SK-N-SH (cell line): ENCODE data around the gene CLASRP.

Experiments
- CHD2 ChIP-seq: fragments of 150-350 bp; IDR thresholded peaks from 2 replicates; pipeline ENCODE4 v1.6.1; 2018; ENCODE audit warnings: low read length; ENCODE audit not compliant: partially characterized antibody
- EP300 ChIP-seq, 2 experiments: IDR thresholded peaks; 2 replicates each; pipeline versions ENCODE4 v1.4.0 to v1.6.1; 2012; ENCODE audit warnings: borderline replicate concordance in 1 of 2, low read depth in 1 of 2, low read length in 1 of 2
- FOXM1 ChIP-seq: IDR thresholded peaks from 2 replicates; pipeline ENCODE4 v1.4.0; 2012; ENCODE audit warnings: low read depth, mild to moderate bottlenecking
- JUND ChIP-seq: IDR thresholded peaks from 2 replicates; pipeline ENCODE4 v1.4.0; 2012
- MXI1 ChIP-seq: IDR thresholded peaks from 2 replicates; pipeline ENCODE4 v1.6.1; 2012; ENCODE audit warnings: mild to moderate bottlenecking, low read depth, low read length, improper control_type of control experiment
- POLR2AphosphoS5 ChIP-seq: IDR thresholded peaks from 2 replicates; pipeline ENCODE4 v1.6.1; 2012; ENCODE audit warnings: low read depth, low read length
- TEAD4 ChIP-seq: IDR thresholded peaks from 2 replicates; pipeline ENCODE4 v1.4.0; 2012; ENCODE audit warnings: mild to moderate bottlenecking, borderline replicate concordance; ENCODE audit not compliant: insufficient read depth
- TF ChIP-seq, protein P1 (sequence below): fragments of 200-600 bp; sonication (generic); IDR thresholded peaks from 2 replicates; pipeline ENCODE4 v1.6.1; 2017; ENCODE audit warnings: antibody characterized with exemption, mild to moderate bottlenecking, moderate library complexity

DNA sequence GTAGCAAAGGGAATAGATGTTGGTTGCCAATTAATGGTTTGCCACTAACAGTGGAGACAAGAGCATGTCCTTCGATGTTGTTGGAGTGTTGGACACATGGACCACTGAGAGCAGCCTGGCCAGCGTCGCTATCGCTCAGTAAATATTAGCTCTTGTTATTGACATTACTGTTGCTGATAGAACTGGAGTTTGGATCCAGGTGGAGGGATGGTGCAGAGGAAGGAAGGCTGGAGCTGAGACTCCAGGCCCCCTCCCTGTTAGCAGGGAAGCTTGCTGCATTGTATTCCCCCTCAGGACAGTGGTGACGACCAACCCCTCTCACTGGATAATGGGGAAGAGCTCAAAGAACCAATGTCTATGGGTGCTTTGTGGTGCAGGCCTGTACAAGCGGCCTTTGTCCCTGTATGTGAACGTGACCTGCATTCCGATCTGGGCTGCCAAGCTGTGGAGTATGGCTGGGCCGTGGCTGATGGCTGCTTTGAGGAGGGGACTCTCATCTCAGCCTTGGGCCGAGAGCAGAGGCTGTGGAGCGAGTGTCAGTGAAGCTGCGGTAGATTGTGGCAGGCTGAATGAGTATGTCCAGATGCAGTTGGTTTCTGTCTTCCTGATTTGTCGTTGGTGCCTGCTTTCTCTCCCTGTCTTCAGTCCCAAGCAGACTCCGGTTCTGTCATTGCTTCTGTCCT lies 7.0 kb downstream of the CLASRP start:
- TF ChIP-seq JUND (no peak), EP300 (IDR thresholded peaks at IDR 0.05; ENCODE audit: borderline replicate concordance in 1 of 2, low read depth in 1 of 2, low read length in 1 of 2) (no peak), TEAD4 (no peak), MXI1 (no peak), FOXM1 (no peak), POLR2AphosphoS5 (no peak), CHD2 (no peak)
- TF ChIP-seq, protein P1, sequence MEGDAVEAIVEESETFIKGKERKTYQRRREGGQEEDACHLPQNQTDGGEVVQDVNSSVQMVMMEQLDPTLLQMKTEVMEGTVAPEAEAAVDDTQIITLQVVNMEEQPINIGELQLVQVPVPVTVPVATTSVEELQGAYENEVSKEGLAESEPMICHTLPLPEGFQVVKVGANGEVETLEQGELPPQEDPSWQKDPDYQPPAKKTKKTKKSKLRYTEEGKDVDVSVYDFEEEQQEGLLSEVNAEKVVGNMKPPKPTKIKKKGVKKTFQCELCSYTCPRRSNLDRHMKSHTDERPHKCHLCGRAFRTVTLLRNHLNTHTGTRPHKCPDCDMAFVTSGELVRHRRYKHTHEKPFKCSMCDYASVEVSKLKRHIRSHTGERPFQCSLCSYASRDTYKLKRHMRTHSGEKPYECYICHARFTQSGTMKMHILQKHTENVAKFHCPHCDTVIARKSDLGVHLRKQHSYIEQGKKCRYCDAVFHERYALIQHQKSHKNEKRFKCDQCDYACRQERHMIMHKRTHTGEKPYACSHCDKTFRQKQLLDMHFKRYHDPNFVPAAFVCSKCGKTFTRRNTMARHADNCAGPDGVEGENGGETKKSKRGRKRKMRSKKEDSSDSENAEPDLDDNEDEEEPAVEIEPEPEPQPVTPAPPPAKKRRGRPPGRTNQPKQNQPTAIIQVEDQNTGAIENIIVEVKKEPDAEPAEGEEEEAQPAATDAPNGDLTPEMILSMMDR = no peak
